H9 (cell line): ENCODE data around the gene PDE1C. TPM values are rescaled to one million over a fixed set of nuclear protein-coding genes. Genes with fewer than 3 reads are reported as not detected.

Experiments
- DNase-seq: peaks from one replicate; pipeline ENCODE4 v3.0.0-alpha.2; 2017
- H2AFZ ChIP-seq: one replicate; pipeline ENCODE4 v1.6.1; 2013; ENCODE audit warnings: mild to moderate bottlenecking, low read length, control low read depth, moderate library complexity
- H2AK5ac ChIP-seq: 2 replicates; pipeline ENCODE4 v1.6.1; 2013; ENCODE audit warnings: low read length, control low read depth, mixed read lengths; ENCODE audit not compliant: insufficient read length
- H2BK120ac ChIP-seq: one replicate; pipeline ENCODE4 v1.6.1; 2013; ENCODE audit warnings: low read depth, mild to moderate bottlenecking, low read length, control low read depth, inconsistent platforms; ENCODE audit not compliant: poor library complexity, severe bottlenecking
- H2BK12ac ChIP-seq: 2 replicates; pipeline ENCODE4 v1.6.1; 2013; ENCODE audit warnings: low read length, control low read depth, mixed read lengths, low read depth; ENCODE audit not compliant: insufficient read length
- H2BK15ac ChIP-seq: 2 replicates; pipeline ENCODE4 v1.6.1; 2013; ENCODE audit warnings: low read depth, low read length, control low read depth
- H2BK20ac ChIP-seq: one replicate; pipeline ENCODE4 v1.6.1; 2013; ENCODE audit warnings: low read depth, mild to moderate bottlenecking, low read length, control low read depth, inconsistent platforms; ENCODE audit not compliant: poor library complexity, severe bottlenecking
- H2BK5ac ChIP-seq: 2 replicates; pipeline ENCODE4 v1.6.1; 2013; ENCODE audit warnings: low read length, control low read depth, mixed read lengths; ENCODE audit not compliant: insufficient read length
- H3K14ac ChIP-seq: 2 replicates; pipeline ENCODE4 v1.6.1; 2013; ENCODE audit warnings: low read length, control low read depth; ENCODE audit not compliant: insufficient read depth
- H3K18ac ChIP-seq: 2 replicates; pipeline ENCODE4 v1.6.1; 2013; ENCODE audit warnings: low read depth, mild to moderate bottlenecking, mixed read lengths, low read length, control low read depth; ENCODE audit not compliant: insufficient read length
- H3K23ac ChIP-seq: 2 replicates; pipeline ENCODE4 v1.6.1; 2013; ENCODE audit warnings: low read length, control low read depth, mixed read lengths, low read depth; ENCODE audit not compliant: insufficient read length
- H3K23me2 ChIP-seq: 2 replicates; pipeline ENCODE4 v1.6.1; 2013; ENCODE audit warnings: low read depth, mild to moderate bottlenecking, mixed read lengths, low read length, control low read depth; ENCODE audit not compliant: insufficient read length, poor library complexity, severe bottlenecking
- H3K27ac ChIP-seq: 2 replicates; pipeline ENCODE4 v1.5.1; 2013; ENCODE audit warnings: low read length, control low read depth, mixed read lengths, low read depth; ENCODE audit not compliant: insufficient read length
- H3K27me3 ChIP-seq: 2 replicates; pipeline ENCODE4 v1.6.1; 2013; ENCODE audit warnings: low read length, control low read depth, inconsistent platforms; ENCODE audit not compliant: insufficient read depth
- H3K4ac ChIP-seq: 2 replicates; pipeline ENCODE4 v1.6.1; 2013; ENCODE audit warnings: low read depth, mild to moderate bottlenecking, control low read depth, inconsistent platforms, low read length, moderate library complexity
- H3K4me1 ChIP-seq: 2 replicates; pipeline ENCODE4 v1.6.1; 2013; ENCODE audit warnings: low read length, control low read depth, inconsistent platforms; ENCODE audit not compliant: insufficient read depth
- H3K4me2 ChIP-seq: 2 replicates; pipeline ENCODE4 v1.6.1; 2013; ENCODE audit warnings: low read length, control low read depth, mixed read lengths; ENCODE audit not compliant: insufficient read length, insufficient read depth
- H3K56ac ChIP-seq: 2 replicates; pipeline ENCODE4 v1.6.1; 2013; ENCODE audit warnings: low read depth, mild to moderate bottlenecking, mixed read lengths, low read length, control low read depth; ENCODE audit not compliant: insufficient read length
- H3K79me1 ChIP-seq: 2 replicates; pipeline ENCODE4 v1.6.1; 2013; ENCODE audit warnings: low read depth, mild to moderate bottlenecking, moderate library complexity, low read length, control low read depth, inconsistent platforms; ENCODE audit not compliant: insufficient read depth, poor library complexity, severe bottlenecking
- H3K79me2 ChIP-seq: 2 replicates; pipeline ENCODE4 v1.6.1; 2013; ENCODE audit warnings: low read length, control low read depth, inconsistent platforms; ENCODE audit not compliant: insufficient read depth
- H3K9ac ChIP-seq: 2 replicates; pipeline ENCODE4 v1.6.1; 2013; ENCODE audit warnings: low read length, control low read depth, mixed read lengths; ENCODE audit not compliant: insufficient read length; ENCODE audit errors: extremely low read depth
- H3K9me3 ChIP-seq: one replicate; pipeline ENCODE4 v1.6.1; 2013; ENCODE audit warnings: low read depth, low read length, inconsistent platforms; ENCODE audit not compliant: control insufficient read depth
- H3T11ph ChIP-seq: one replicate; pipeline ENCODE4 v1.6.1; 2013; ENCODE audit warnings: mild to moderate bottlenecking, low read length, control low read depth, inconsistent platforms
- H4K20me1 ChIP-seq: one replicate; pipeline ENCODE4 v1.6.1; 2013; ENCODE audit not compliant: control insufficient read depth, insufficient read length, insufficient read depth
- H4K5ac ChIP-seq: 2 replicates; pipeline ENCODE4 v1.6.1; 2013; ENCODE audit warnings: low read depth, mild to moderate bottlenecking, mixed read lengths, low read length, control low read depth; ENCODE audit not compliant: insufficient read length
- H4K8ac ChIP-seq: replicated peaks from 2 replicates; pipeline ENCODE4 v1.6.1; 2013; ENCODE audit warnings: low read length, control low read depth, mixed read lengths, low read depth; ENCODE audit not compliant: insufficient read length
- H4K91ac ChIP-seq: 2 replicates; pipeline ENCODE4 v1.6.1; 2013; ENCODE audit warnings: low read depth, mild to moderate bottlenecking, moderate library complexity, mixed read lengths, low read length, control low read depth; ENCODE audit not compliant: insufficient read length
- H3K27ac Mint-ChIP-seq, 3 experiments: 2 replicates in 2 of 3; 3 replicates in 1 of 3; pipeline ENCODE4 v1.8.0; 2020 to 2021; ENCODE audit warnings: mixed read lengths in 3 of 3, mild to moderate bottlenecking in 1 of 3, moderate library complexity in 1 of 3
- H3K27me3 Mint-ChIP-seq: 2 replicates; pipeline ENCODE4 v1.8.0; 2021; ENCODE audit warnings: low read depth, mild to moderate bottlenecking, moderate library complexity, mixed read lengths
- H3K36me3 Mint-ChIP-seq, 3 experiments: 2 replicates in 2 of 3; 3 replicates in 1 of 3; pipeline ENCODE4 v1.8.0; 2020 to 2021; ENCODE audit warnings: low read depth in 3 of 3, mixed read lengths in 3 of 3; ENCODE audit not compliant: insufficient read depth in 1 of 3
- H3K4me1 Mint-ChIP-seq, 2 experiments: 2 replicates each; pipeline ENCODE4 v1.8.0; 2020; ENCODE audit warnings: mixed read lengths in 2 of 2
- H3K4me3 Mint-ChIP-seq, 2 experiments: 2 replicates in 1 of 2; 3 replicates in 1 of 2; pipeline ENCODE4 v1.8.0; 2020 to 2021; ENCODE audit warnings: mild to moderate bottlenecking in 2 of 2, mixed read lengths in 2 of 2, moderate library complexity in 1 of 2
- H3K9me3 Mint-ChIP-seq, 2 experiments: 2 replicates in 1 of 2; 3 replicates in 1 of 2; pipeline ENCODE4 v1.8.0; 2020; ENCODE audit warnings: mild to moderate bottlenecking in 2 of 2, mixed read lengths in 2 of 2, moderate library complexity in 1 of 2
- CTCF ChIP-seq: fragments of 200-600 bp; sonication (generic); conservative IDR thresholded peaks from 3 replicates; pipeline ENCODE4 v1.8.0; 2021; ENCODE audit warnings: antibody characterized with exemption, mild to moderate bottlenecking
- WGBS: extraction: QIAGEN DNeasy Blood & Tissue Kit; methylation state at CpG from one replicate; pipeline ENCODE4 v1.1.7; 2013; ENCODE audit warnings: missing lambda C conversion rate, low lambda C conversion rate, mixed read lengths; ENCODE audit not compliant: insufficient read length; ENCODE audit errors: extremely low coverage; 5-methylcytosine and 5-hydroxymethylcytosine counted together
- total RNA-seq: library from RNA; stranded (reverse); gene quantifications from 2 replicates; pipeline ENCODE4 v1.2.1, GENCODE V29; 2021

PDE1C gene
- total RNA-seq, 1 experiment from 2014 or later, result 0.17 TPM

- H3K23ac ChIP-seq, result no peak overlapping the region
- DNase-seq, result no peak
- peak overlapping the region; percentile 8 for H3K9ac ChIP-seq
- H2AFZ ChIP-seq, result peak overlapping the region; percentile 2
- H3K4me1 Mint-ChIP-seq, result peaks cover 3 to 9% of the 10 kb centered on the region in 2 experiments
- no peaks in the 10 kb centered on the region for H3K9me3 ChIP-seq
- peaks cover 42% of the 10 kb centered on the region for H3K27me3 ChIP-seq
- no peak overlapping the region for H2BK20ac ChIP-seq
- no peaks in the 10 kb centered on the region for H3K4me1 ChIP-seq
- H3K27ac Mint-ChIP-seq, result no peak overlapping the region
- H3K4me2 ChIP-seq, result peak overlapping the region; percentile 99
- no peak overlapping the region for H4K91ac ChIP-seq
- H4K8ac ChIP-seq, result no peak overlapping the region
- H3K23me2 ChIP-seq, result peaks cover 12% of the 10 kb centered on the region
- peak overlapping the region; percentile 70 to 92 for H3K4me3 Mint-ChIP-seq
- H2AK5ac ChIP-seq, result no peak overlapping the region
- no peaks in the 10 kb centered on the region for H3K36me3 Mint-ChIP-seq
- H3T11ph ChIP-seq, result no peak overlapping the region
- H2BK120ac ChIP-seq, result no peak overlapping the region
- H3K14ac ChIP-seq, result no peak overlapping the region
- H3K79me1 ChIP-seq, result no peaks in the 10 kb centered on the region
- H3K9me3 Mint-ChIP-seq, result no peaks in the 10 kb centered on the region
- no peak overlapping the region for H3K18ac ChIP-seq
- no peak overlapping the region for H2BK15ac ChIP-seq
- no peak overlapping the region for H2BK12ac ChIP-seq
- H4K5ac ChIP-seq, result no peak overlapping the region
- no peak overlapping the region for H3K4ac ChIP-seq
- no CpG with 5 or more reads among the region's 9 CpGs for WGBS
- no peak overlapping the region for H3K56ac ChIP-seq
- H4K20me1 ChIP-seq, result no peaks in the 10 kb centered on the region
- no peak for TF ChIP-seq CTCF
- H2BK5ac ChIP-seq, result no peak overlapping the region
- peaks cover 99% of the 10 kb centered on the region for H3K27me3 Mint-ChIP-seq
- H3K79me2 ChIP-seq, result no peaks in the 10 kb centered on the region
- no peak overlapping the region for H3K27ac ChIP-seq
Observed at GRCh38 chr7:32070051-32070405, 179 bp downstream of the PDE1C start.
